ENCODE data around the gene FAM184B. TPM values are rescaled to one million over a fixed set of nuclear protein-coding genes. Genes with fewer than 3 reads are reported as not detected.

Gene FAM184B
- polyA plus RNA-seq, 2 of the 4 experiments (the other 2 are of a cell fraction) = not detected

DNA sequence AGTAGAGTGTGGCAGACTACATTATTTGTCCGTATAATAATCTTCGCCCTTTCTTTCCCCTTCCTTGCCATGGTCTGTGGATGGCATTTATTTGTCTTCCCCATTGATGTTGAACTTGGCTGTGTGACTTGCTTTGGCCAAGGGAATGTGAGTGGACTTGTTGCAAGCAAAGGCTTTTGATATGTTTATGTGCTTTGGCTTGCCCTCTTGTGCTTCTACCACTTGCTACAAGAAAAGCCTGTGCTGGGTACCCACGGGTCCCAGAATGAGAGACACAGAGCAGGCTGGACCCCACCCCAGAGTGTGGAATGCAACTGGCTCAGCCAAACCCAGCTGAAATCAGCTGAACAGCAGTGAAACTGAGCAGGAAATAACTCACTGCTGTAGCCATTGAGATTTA is 63.0 kb downstream of the FAM184B start:
- POLR2A ChIA-PET = no interaction called here
- no peaks in the 10 kb centered on the region for H3K9me3 ChIP-seq
- no peak overlapping the region for H3K27ac ChIP-seq
- no peak overlapping the region for H3K4me2 ChIP-seq
- no peaks in the 10 kb centered on the region for H3K4me1 ChIP-seq
- WGBS (ENCODE audit: missing lambda C conversion rate) = 43% methylated on average over 3 of the region's 3 CpGs
- FAIRE-seq = no peak
- no peak overlapping the region for H3K4me3 ChIP-seq
- TF ChIP-seq HEYL (CRISPR knock-in tag; IDR thresholded peaks at IDR 0.05) = no peak
- TF ChIP-seq CEBPB (IDR thresholded peaks at IDR 0.05) = no peak
- no peak for TF ChIP-seq SREBF2 (IDR thresholded peaks at IDR 0.05)
- no peak for TF ChIP-seq CBX2 (IDR thresholded peaks at IDR 0.05; ENCODE audit: borderline replicate concordance, low read depth)
- TF ChIP-seq JUN (IDR thresholded peaks at IDR 0.05) = no peak
- TF ChIP-seq, protein P1, sequence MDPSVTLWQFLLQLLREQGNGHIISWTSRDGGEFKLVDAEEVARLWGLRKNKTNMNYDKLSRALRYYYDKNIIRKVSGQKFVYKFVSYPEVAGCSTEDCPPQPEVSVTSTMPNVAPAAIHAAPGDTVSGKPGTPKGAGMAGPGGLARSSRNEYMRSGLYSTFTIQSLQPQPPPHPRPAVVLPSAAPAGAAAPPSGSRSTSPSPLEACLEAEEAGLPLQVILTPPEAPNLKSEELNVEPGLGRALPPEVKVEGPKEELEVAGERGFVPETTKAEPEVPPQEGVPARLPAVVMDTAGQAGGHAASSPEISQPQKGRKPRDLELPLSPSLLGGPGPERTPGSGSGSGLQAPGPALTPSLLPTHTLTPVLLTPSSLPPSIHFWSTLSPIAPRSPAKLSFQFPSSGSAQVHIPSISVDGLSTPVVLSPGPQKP (IDR thresholded peaks at IDR 0.05; ENCODE audit: low read depth, low read length) = no peak
- no peak for TF ChIP-seq HOXB5 (CRISPR knock-in tag; IDR thresholded peaks at IDR 0.05)
- TF ChIP-seq FOSB (CRISPR knock-in tag; IDR thresholded peaks at IDR 0.05) = no peak
- no peak for TF ChIP-seq TP53 (CRISPR knock-in tag; IDR thresholded peaks at IDR 0.05)
- TF ChIP-seq RFX5 (IDR thresholded peaks at IDR 0.05) = no peak
- no peak for TF ChIP-seq JUNB (IDR thresholded peaks at IDR 0.05)
- TF ChIP-seq POLR2AphosphoS2 (conservative IDR thresholded peaks at IDR 0.05; ENCODE audit: low read length) = no peak
- TF ChIP-seq HDAC2 (IDR thresholded peaks at IDR 0.05) = no peak
- no peak for TF ChIP-seq CTCF (IDR thresholded peaks at IDR 0.05)
- no peak for TF ChIP-seq ZNF302 (CRISPR knock-in tag; IDR thresholded peaks at IDR 0.05)
- CTCF ChIA-PET = no interaction called here
- DNase-seq (ENCODE audit: low read depth in 1 of 2, low spot score in 1 of 2) = no peak
- no peak for ATAC-seq

DNA sequence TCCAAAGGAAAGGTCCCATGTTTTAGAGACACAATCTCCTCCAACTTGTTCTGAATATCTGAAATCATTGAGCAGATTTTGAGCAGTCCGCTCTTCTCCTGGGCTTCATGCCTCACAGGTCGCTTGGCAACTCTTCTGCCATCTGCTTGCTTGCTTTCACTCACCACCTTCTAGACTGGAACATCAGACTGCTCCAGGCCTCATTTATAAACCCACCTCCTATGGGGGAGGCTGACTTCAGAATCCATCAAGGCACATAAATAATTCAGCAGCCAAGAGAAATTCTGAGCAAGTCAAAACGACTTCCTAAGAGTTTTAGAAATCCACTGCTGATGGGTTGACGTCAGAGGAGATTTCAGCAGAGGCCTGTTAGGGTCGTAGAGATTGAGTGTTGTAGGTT is 64.1 kb downstream of the FAM184B start:
- no peak overlapping the region for H3K27ac ChIP-seq
- no peak overlapping the region for H3K4me3 ChIP-seq
- H3K4me1 ChIP-seq = no peaks in the 10 kb centered on the region
- FAIRE-seq (no peak), ATAC-seq (no peak), DNase-seq (ENCODE audit: low read depth in 1 of 2, low spot score in 1 of 2) (no peak)
- no peak overlapping the region for H3K4me2 ChIP-seq
- WGBS (ENCODE audit: missing lambda C conversion rate) = 29% methylated on average over 5 of the region's 5 CpGs
- POLR2A ChIA-PET = no interaction called here
- no peaks in the 10 kb centered on the region for H3K9me3 ChIP-seq
- CTCF ChIA-PET = no interaction called here
- no peak for TF ChIP-seq HDAC2 (IDR thresholded peaks at IDR 0.05)
- TF ChIP-seq, protein P2, sequence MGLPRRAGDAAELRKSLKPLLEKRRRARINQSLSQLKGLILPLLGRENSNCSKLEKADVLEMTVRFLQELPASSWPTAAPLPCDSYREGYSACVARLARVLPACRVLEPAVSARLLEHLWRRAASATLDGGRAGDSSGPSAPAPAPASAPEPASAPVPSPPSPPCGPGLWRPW (IDR thresholded peaks at IDR 0.05) = no peak
- no peak for TF ChIP-seq FOSB (CRISPR knock-in tag; IDR thresholded peaks at IDR 0.05)
- no peak for TF ChIP-seq HOXB5 (CRISPR knock-in tag; IDR thresholded peaks at IDR 0.05)
- TF ChIP-seq TP53 (CRISPR knock-in tag; IDR thresholded peaks at IDR 0.05) = no peak
- no peak for TF ChIP-seq SMC3 (IDR thresholded peaks at IDR 0.05)
- TF ChIP-seq POLR2A (IDR thresholded peaks at IDR 0.05; ENCODE audit: low read length) = no peak
- TF ChIP-seq TFCP2L1 (CRISPR knock-in tag; IDR thresholded peaks at IDR 0.05) = no peak
- TF ChIP-seq, protein P3, sequence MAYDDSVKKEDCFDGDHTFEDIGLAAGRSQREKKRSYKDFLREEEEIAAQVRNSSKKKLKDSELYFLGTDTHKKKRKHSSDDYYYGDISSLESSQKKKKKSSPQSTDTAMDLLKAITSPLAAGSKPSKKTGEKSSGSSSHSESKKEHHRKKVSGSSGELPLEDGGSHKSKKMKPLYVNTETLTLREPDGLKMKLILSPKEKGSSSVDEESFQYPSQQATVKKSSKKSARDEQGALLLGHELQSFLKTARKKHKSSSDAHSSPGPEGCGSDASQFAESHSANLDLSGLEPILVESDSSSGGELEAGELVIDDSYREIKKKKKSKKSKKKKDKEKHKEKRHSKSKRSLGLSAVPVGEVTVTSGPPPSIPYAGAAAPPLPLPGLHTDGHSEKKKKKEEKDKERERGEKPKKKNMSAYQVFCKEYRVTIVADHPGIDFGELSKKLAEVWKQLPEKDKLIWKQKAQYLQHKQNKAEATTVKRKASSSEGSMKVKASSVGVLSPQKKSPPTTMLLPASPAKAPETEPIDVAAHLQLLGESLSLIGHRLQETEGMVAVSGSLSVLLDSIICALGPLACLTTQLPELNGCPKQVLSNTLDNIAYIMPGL (CRISPR knock-in tag; IDR thresholded peaks at IDR 0.05; ENCODE audit: borderline replicate concordance) = no peak
- TF ChIP-seq FOSL2 (IDR thresholded peaks at IDR 0.05) = no peak
- no peak for TF ChIP-seq FOSL2 (CRISPR knock-in tag; IDR thresholded peaks at IDR 0.05)
- TF ChIP-seq MAFK (IDR thresholded peaks at IDR 0.05; ENCODE audit: partially characterized antibody) = no peak
- no peak for TF ChIP-seq SREBF2 (IDR thresholded peaks at IDR 0.05)
- TF ChIP-seq PHF8 (IDR thresholded peaks at IDR 0.05; ENCODE audit: borderline replicate concordance, low read depth) = no peak
- TF ChIP-seq, protein P4, sequence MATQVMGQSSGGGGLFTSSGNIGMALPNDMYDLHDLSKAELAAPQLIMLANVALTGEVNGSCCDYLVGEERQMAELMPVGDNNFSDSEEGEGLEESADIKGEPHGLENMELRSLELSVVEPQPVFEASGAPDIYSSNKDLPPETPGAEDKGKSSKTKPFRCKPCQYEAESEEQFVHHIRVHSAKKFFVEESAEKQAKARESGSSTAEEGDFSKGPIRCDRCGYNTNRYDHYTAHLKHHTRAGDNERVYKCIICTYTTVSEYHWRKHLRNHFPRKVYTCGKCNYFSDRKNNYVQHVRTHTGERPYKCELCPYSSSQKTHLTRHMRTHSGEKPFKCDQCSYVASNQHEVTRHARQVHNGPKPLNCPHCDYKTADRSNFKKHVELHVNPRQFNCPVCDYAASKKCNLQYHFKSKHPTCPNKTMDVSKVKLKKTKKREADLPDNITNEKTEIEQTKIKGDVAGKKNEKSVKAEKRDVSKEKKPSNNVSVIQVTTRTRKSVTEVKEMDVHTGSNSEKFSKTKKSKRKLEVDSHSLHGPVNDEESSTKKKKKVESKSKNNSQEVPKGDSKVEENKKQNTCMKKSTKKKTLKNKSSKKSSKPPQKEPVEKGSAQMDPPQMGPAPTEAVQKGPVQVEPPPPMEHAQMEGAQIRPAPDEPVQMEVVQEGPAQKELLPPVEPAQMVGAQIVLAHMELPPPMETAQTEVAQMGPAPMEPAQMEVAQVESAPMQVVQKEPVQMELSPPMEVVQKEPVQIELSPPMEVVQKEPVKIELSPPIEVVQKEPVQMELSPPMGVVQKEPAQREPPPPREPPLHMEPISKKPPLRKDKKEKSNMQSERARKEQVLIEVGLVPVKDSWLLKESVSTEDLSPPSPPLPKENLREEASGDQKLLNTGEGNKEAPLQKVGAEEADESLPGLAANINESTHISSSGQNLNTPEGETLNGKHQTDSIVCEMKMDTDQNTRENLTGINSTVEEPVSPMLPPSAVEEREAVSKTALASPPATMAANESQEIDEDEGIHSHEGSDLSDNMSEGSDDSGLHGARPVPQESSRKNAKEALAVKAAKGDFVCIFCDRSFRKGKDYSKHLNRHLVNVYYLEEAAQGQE (IDR thresholded peaks at IDR 0.05) = no peak
- no peak for TF ChIP-seq CBX8 (IDR thresholded peaks at IDR 0.05)
- TF ChIP-seq KDM1A (IDR thresholded peaks at IDR 0.05; ENCODE audit: low read depth) = no peak
